ENCODE data around the gene MDH2. TPM values are rescaled to one million over a fixed set of nuclear protein-coding genes. Genes with fewer than 3 reads are reported as not detected.
"Not testable (repeated sequence)": the region's sequence is repeated elsewhere in the genome, so short reads cannot be mapped to it uniquely, and the experiment has no call there.

Gene MDH2
- polyA plus RNA-seq, 3 donors, result 204 to 221 (median 212) TPM

GRCh38 chr7:76069238-76069638 lies 21.3 kb downstream of the MDH2 start:
- DNase-seq (ENCODE audit: low read depth in 3 of 3, low spot score in 2 of 3), result no peak

DNA sequence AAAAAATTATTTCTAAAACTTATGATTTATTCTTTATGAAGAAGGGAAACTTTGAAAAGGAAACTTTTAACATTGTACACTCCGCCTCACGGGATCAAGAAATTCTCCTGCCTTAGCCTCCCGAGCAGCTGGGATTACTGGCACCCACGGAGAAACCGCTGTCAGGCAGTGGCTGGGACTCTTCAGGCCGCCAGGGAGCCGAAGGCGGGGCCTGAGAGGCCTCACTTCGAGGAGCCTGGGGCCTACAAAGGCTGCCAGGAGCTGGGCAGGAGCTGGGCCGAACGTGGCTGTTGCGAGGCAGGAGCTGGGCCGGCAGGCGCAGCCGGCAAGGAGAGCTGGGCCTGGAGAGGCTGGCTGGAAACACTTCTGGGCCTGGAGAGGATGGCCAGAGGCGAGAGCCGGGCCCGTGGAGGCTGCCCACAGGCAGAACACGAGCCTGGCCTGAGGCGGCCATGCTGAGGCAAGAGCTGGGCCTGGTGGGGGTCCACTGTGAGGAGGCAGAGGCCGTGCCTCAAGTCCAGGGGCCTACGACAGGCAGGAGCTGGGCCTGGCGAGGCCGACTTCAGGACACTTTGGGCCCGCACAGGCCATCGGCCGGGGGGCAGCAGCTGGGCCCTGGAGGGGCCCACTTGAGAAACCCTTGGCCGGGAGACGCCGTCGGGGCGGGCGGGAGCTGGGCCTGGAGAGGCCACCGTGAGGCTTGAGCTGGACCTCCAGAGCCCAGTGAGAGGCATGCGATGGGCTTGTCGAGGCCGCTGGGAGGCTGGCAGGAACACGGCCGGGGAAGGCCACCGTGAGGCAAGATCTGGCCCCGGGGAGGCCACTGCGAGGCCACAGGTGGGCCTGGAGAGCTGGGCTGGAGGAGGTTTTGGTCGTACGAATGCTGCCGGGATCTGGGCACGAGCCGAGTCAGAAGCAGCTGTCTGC lies 23.7 kb downstream of the MDH2 start:
- DNase-seq (ENCODE audit: low read depth in 3 of 3, low spot score in 2 of 3), result no peak

DNA sequence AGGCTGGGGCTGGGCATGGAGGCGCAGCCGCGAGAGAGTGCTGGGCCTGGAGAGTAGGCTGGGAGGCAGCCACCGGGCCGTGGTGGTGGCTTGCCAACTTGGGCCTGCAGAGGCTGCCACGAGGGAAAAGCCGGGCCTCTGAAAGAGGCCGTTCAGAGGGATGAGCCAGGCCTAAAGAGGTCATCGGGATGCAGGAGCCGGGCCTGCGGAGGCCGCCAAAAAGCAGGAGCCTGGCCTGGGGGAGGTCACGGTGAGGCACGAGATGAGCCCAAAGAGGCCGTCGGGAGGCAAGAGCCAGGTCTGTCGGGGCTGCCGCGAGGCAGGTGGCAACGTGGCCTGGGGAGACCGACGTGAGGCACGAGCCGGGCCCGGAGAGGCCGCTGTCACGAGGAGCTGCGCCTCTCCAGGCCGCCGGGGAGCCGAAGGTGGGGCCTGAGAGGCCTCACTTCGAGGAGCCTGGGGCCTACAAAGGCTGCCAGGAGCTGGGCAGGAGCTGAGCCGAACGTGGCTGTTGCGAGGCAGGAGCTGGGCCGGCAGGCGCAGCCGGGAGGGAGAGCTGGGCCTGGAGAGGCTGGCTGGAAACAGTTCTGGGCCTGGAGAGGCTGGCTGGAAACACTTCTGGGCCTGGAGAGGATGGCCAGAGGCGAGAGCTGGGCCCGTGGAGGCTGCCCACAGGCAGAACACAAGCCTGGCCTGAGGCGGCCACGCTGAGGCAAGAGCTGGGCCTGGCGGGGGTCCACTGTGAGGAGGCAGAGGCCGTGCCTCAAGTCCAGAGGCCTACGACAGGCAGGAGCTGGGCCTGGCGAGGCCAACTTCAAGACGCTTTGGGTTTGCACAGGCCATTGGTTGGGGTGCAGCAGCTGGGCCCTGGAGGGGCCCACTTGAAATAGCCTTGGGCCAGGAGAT lies 24.6 kb downstream of the MDH2 start:
- DNase-seq (ENCODE audit: low read depth in 3 of 3, low spot score in 2 of 3), result no peak

DNA sequence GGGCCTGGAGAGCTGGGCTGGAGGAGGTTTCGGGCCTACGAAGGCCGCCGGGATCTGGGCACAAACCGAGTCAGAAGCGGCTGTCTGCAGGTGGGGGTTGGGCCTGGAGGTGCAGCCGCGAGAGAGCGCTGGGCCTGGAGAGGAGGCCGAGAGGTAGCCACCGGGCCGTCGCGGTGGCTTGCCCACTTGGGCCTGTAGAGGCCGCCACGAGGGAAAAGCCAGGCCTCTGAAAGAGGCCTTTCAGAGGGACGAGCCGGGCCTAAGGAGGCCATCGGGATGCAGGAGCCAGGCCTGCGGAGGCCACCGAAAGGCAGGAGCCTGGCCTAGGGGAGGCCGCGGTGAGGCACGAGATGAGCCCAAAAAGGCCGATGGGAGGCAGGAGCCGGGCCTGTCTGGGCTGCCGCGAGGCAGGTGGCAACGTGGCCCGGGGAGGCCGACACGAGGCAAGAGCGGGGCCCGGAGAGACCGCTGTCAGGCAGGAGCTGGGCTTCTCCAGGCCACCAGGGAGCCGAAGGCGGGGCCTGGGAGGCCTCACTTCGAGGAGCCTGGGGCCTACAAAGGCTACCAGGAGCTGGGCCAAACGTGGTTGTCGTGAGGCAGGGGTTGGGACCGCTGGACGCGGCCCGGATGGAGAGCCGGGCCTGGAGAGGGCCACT lies 25.6 kb downstream of the MDH2 start:
- DNase-seq (ENCODE audit: low read depth in 3 of 3, low spot score in 2 of 3), result no peak

GRCh38 chr7:76074306-76074971 lies 26.5 kb downstream of the MDH2 start:
- no peak for DNase-seq (ENCODE audit: low read depth in 3 of 3, low spot score in 2 of 3)

DNA sequence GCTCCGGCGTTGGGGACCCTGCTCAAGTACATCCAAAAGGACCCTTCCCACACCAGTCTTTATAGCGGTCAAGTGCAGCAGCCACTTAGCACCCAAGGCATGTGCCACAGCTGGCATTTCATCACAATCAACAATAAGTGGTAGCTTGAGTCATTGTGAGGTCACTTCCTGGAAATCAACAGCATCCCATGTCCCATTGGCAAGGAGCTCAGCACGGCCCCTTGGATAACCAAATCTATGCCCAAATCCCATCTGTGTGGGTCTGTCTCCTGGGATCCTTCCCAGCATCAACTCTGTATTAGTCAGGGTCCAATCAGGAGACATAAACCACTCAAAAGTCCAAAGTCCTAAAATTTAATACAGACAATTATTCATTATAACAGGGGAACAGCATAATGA lies 27.1 kb downstream of the MDH2 start:
- no peak for DNase-seq (ENCODE audit: low read depth in 3 of 3, low spot score in 2 of 3)

- DNase-seq (ENCODE audit: low read depth in 3 of 3, low spot score in 2 of 3), result no peak
Measured at GRCh38 chr7:76076995-76077394, 29.1 kb downstream of the MDH2 start.

DNA sequence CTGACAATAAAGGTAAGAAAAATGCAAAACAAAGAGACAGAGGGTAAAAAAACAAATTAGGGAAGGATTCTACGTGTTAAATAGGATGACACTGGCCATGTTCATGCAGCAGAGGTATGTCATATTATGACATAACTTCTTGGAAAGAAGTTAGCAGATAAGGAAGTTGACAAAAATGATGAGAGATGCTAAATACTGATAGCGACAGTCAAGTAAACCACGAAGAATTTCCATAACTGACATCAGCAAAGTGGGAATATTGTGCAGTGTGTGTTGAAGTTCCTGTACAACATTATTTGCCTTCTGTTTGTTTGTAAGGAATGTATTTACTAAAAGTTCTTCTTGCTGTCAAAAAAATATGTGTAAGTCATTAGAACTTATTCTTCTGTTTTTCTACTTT lies 29.5 kb downstream of the MDH2 start:
- DNase-seq (ENCODE audit: low read depth in 3 of 3, low spot score in 2 of 3), result no peak

- no peak for DNase-seq (ENCODE audit: low read depth in 3 of 3, low spot score in 2 of 3)
Measured at GRCh38 chr7:76080204-76080603, 32.3 kb downstream of the MDH2 start.

GRCh38 chr7:76084115-76084514 lies 36.2 kb downstream of the MDH2 start:
- not testable (repeated sequence) for DNase-seq (ENCODE audit: low read depth in 3 of 3, low spot score in 2 of 3)

- no peak for DNase-seq (ENCODE audit: low read depth in 3 of 3, low spot score in 2 of 3)
Measured at GRCh38 chr7:76086070-76086469, 38.2 kb downstream of the MDH2 start.

GRCh38 chr7:76087362-76087791 lies 39.5 kb downstream of the MDH2 start:
- not testable (repeated sequence) for DNase-seq (ENCODE audit: low read depth in 3 of 3, low spot score in 2 of 3)

GRCh38 chr7:76089865-76090475 lies 42.1 kb downstream of the MDH2 start:
- no peak for DNase-seq (ENCODE audit: low read depth in 3 of 3, low spot score in 2 of 3)

GRCh38 chr7:76091506-76091905 lies 43.6 kb downstream of the MDH2 start:
- DNase-seq (ENCODE audit: low read depth in 3 of 3, low spot score in 2 of 3), result no peak

DNA sequence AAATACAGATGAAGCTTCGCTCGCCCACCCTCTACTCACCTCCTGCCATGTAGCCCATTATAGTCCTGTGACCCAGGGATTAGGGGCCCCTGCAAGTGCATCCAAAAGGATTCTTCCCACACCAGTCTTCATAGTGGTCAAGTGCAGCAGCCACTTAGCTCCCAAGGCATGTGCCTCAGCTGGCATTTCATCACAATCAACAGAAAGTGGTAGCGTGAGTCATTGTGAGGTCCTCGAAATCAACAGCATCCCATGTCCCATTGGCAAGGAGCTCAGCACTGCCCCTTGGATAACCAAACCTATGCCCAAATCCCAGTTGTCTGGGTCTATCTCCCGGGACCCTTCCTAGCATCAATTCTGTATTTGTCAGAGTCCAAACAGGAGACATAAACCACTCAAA lies 45.6 kb downstream of the MDH2 start:
- DNase-seq (ENCODE audit: low read depth in 3 of 3, low spot score in 2 of 3), result not testable (repeated sequence)

DNA sequence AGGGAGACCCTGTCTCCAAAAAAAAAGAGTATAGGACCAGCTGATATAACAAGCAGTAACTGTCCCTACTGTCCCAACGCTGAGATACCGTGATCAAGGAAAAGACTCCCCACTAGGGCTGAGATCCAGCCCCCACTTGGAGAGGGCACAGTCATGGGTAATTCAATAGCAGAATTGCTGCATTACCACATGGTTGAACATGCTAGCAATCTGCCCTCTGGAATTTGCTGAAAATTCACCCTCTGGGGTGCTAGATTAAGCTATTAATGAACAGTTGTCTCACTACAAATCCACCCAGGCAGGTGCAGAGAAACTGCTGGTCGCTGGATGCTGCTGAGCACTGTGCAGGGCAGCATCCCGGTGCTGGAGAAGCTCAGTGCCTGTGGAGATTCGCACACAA lies 46.4 kb downstream of the MDH2 start:
- not testable (repeated sequence) for DNase-seq (ENCODE audit: low read depth in 3 of 3, low spot score in 2 of 3)

DNA sequence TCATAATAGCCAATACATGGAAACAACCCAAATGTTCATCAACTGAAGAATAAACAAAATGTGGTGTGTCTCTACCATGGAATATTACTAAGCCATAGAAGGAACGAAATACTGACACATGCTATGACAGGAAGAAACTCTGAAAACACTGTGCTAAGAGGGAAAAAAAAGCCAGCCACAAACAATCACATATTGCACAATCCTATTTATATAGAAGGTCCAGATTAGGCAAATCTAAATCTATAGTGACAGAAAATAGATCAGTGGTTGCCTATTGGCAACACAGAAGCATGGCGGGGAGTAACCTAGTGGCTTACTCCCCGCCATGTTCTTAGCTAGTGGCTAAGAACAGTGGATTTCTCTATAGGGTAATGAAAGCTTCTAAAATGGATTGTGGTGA lies 48.0 kb downstream of the MDH2 start:
- DNase-seq (ENCODE audit: low read depth in 3 of 3, low spot score in 2 of 3), result no peak

- DNase-seq (ENCODE audit: low read depth in 3 of 3, low spot score in 2 of 3), result not testable (repeated sequence)
Measured at GRCh38 chr7:76101693-76102437, 54.0 kb downstream of the MDH2 start.

- DNase-seq (ENCODE audit: low read depth in 3 of 3, low spot score in 2 of 3), result not testable (repeated sequence)
Measured at GRCh38 chr7:76103788-76104187, 55.9 kb downstream of the MDH2 start.
